ENCODE data around the gene RAE1.

Gene RAE1

GRCh38 chr20:57409672-57410397 lies 58.8 kb downstream of the RAE1 start:
- no peak for TF ChIP-seq CTCF (conservative IDR thresholded peaks at IDR 0.05; ENCODE audit: control insufficient read depth, insufficient read depth, low read depth, low read length)
- H3K4me3 ChIP-seq (ENCODE audit: control insufficient read depth, low read depth, low read length): no peak overlapping the region
- DNase-seq (ENCODE audit: low read depth): no peak

- TF ChIP-seq CTCF (conservative IDR thresholded peaks at IDR 0.05; ENCODE audit: control insufficient read depth, insufficient read depth, low read depth, low read length): no peak
- no peak overlapping the region for H3K4me3 ChIP-seq (ENCODE audit: control insufficient read depth, low read depth, low read length)
- DNase-seq (ENCODE audit: low read depth): no peak
These were observed 59.4 kb downstream of the RAE1 start for GRCh38 chr20:57410398-57410920.

- no peak overlapping the region for H3K4me3 ChIP-seq (ENCODE audit: control insufficient read depth, low read depth, low read length)
- no peak for DNase-seq (ENCODE audit: low read depth)
- no peak for TF ChIP-seq CTCF (conservative IDR thresholded peaks at IDR 0.05; ENCODE audit: control insufficient read depth, insufficient read depth, low read depth, low read length)
These were observed 59.9 kb downstream of the RAE1 start for GRCh38 chr20:57410924-57411323.

- no peak overlapping the region for H3K4me3 ChIP-seq (ENCODE audit: control insufficient read depth, low read depth, low read length)
- TF ChIP-seq CTCF (conservative IDR thresholded peaks at IDR 0.05; ENCODE audit: control insufficient read depth, insufficient read depth, low read depth, low read length): no peak
- DNase-seq (ENCODE audit: low read depth): no peak
These were observed 60.6 kb downstream of the RAE1 start for GRCh38 chr20:57411406-57412283.

GRCh38 chr20:57412347-57413029 lies 61.4 kb downstream of the RAE1 start:
- no peak for DNase-seq (ENCODE audit: low read depth)

More at GRCh38 chr20:57412347-57413029, 61.4 kb downstream of the RAE1 start:
- H3K4me3 ChIP-seq (ENCODE audit: control insufficient read depth, low read depth, low read length): no peak overlapping the region
- no peak for TF ChIP-seq CTCF (conservative IDR thresholded peaks at IDR 0.05; ENCODE audit: control insufficient read depth, insufficient read depth, low read depth, low read length)

Data from fibroblast of mammary gland (primary cell).